ENCODE measurements around the gene SEC61A2. TPM values are rescaled to one million over a fixed set of nuclear protein-coding genes. Genes with fewer than 3 reads are reported as not detected.

The SEC61A2 gene
- total and polyA plus RNA-seq, 2 of the 8 experiments (the other 6 are each of a cell fraction or from before 2014, with no cell fraction given), result 18.2 to 19.2 TPM

- TF ChIP-seq SIN3A (conservative IDR thresholded peaks at IDR 0.05 in 1 of 2, IDR thresholded peaks at IDR 0.05 in 1 of 2; ENCODE audit: low read depth in 1 of 2, low read length in 2 of 2), result no peak
- TF ChIP-seq MAFK (IDR thresholded peaks at IDR 0.05; ENCODE audit: low read depth, low read length), result no peak
- no peak for TF ChIP-seq TEAD4 (IDR thresholded peaks at IDR 0.05; ENCODE audit: low read depth, low read length)
- no peak for TF ChIP-seq GTF2F1 (IDR thresholded peaks at IDR 0.05; ENCODE audit: borderline replicate concordance, low read depth, low read length)
- TF ChIP-seq, protein P1, sequence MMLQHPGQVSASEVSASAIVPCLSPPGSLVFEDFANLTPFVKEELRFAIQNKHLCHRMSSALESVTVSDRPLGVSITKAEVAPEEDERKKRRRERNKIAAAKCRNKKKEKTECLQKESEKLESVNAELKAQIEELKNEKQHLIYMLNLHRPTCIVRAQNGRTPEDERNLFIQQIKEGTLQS (IDR thresholded peaks at IDR 0.05; ENCODE audit: insufficient read depth, low read depth, low read length), result no peak
- TF ChIP-seq TCF12 (IDR thresholded peaks at IDR 0.05; ENCODE audit: low read depth, low read length), result no peak
- TF ChIP-seq SP4 (IDR thresholded peaks at IDR 0.05; ENCODE audit: low read length), result no peak
Observed at GRCh38 chr10:12201543-12201942, 72.1 kb downstream of the SEC61A2 start (continued).

Measured in H1 (cell line).